Measurements from ENCODE around the gene TSEN2. TPM values are rescaled to one million over a fixed set of nuclear protein-coding genes. Genes with fewer than 3 reads are reported as not detected.

Gene TSEN2
- polyA plus RNA-seq, 1 donor (not counting 4 experiments of a cell fraction or from before 2014, with no cell fraction given) = 23.8 TPM

- Histone ChIP-seq H3K79me2 (ENCODE audit: control insufficient read depth, insufficient read depth, low read length) (no peaks in the 10 kb centered on the region), H3K4me2 (ENCODE audit: control insufficient read depth, extremely low read depth, insufficient read depth, low read depth, low read length) (no peak overlapping the region), H4K20me1 (ENCODE audit: control insufficient read depth, extremely low read depth, insufficient read depth, low read length) (no peaks in the 10 kb centered on the region), H3K27ac (ENCODE audit: control insufficient read depth, insufficient read depth, low read length) (no peak overlapping the region), H3K36me3 (ENCODE audit: control insufficient read depth in 2 of 2, extremely low read depth in 1 of 2, insufficient read depth in 2 of 2, low read length in 2 of 2) (no peaks in the 10 kb centered on the region), H3K4me3 (ENCODE audit: control insufficient read depth in 2 of 3, extremely low read depth in 1 of 3, insufficient read depth in 2 of 3, low read depth in 1 of 3, low read length in 3 of 3) (no peak overlapping the region), H3K9ac (ENCODE audit: control insufficient read depth, extremely low read depth, insufficient read depth, low read length) (no peak overlapping the region), H3K27me3 (ENCODE audit: control insufficient read depth, extremely low read depth, insufficient read depth, low read length) (no peaks in the 10 kb centered on the region), H3K9me3 (ENCODE audit: control insufficient read depth, low read depth, low read length) (no peaks in the 10 kb centered on the region), H3K4me1 (ENCODE audit: control insufficient read depth, extremely low read depth, insufficient read depth, low read length) (no peaks in the 10 kb centered on the region), H3K9me1 (ENCODE audit: control insufficient read depth, extremely low read depth, insufficient read depth, low read length) (no peaks in the 10 kb centered on the region), H2AFZ (ENCODE audit: control insufficient read depth, low read length) (no peak overlapping the region)
- FAIRE-seq (no peak), DNase-seq (ENCODE audit: low read depth, low spot score) (no peak)
- TF ChIP-seq EZH2 (IDR thresholded peaks at IDR 0.05; ENCODE audit: low read length) (no peak), CTCF (optimal IDR thresholded peaks at IDR 0.05 in 1 of 3, IDR thresholded peaks at IDR 0.05 in 1 of 3, conservative IDR thresholded peaks at IDR 0.05 in 1 of 3; ENCODE audit: extremely low read depth in 1 of 3, insufficient read depth in 2 of 3, low read length in 3 of 3) (no peak)
- dilution Hi-C loops (cut with MboI; ENCODE audit: extremely low pct_ligation_motif_present, low sequenced_read_pairs) = no loop called here
Measured at GRCh38 chr3:12461097-12461649, 23.1 kb upstream of the TSEN2 start.

- H4K20me1 ChIP-seq (ENCODE audit: control insufficient read depth, extremely low read depth, insufficient read depth, low read length) = no peaks in the 10 kb centered on the region
- H3K27me3 ChIP-seq (ENCODE audit: control insufficient read depth, extremely low read depth, insufficient read depth, low read length) = no peaks in the 10 kb centered on the region
- no peaks in the 10 kb centered on the region for H3K36me3 ChIP-seq (ENCODE audit: control insufficient read depth in 2 of 2, extremely low read depth in 1 of 2, insufficient read depth in 2 of 2, low read length in 2 of 2)
- H2AFZ ChIP-seq (ENCODE audit: control insufficient read depth, low read length) = no peak overlapping the region
- H3K4me3 ChIP-seq (ENCODE audit: control insufficient read depth in 2 of 3, extremely low read depth in 1 of 3, insufficient read depth in 2 of 3, low read depth in 1 of 3, low read length in 3 of 3) = no peak overlapping the region
- no peak overlapping the region for H3K27ac ChIP-seq (ENCODE audit: control insufficient read depth, insufficient read depth, low read length)
- TF ChIP-seq EZH2 (IDR thresholded peaks at IDR 0.05; ENCODE audit: low read length) = no peak
- TF ChIP-seq CTCF (optimal IDR thresholded peaks at IDR 0.05 in 1 of 3, IDR thresholded peaks at IDR 0.05 in 1 of 3, conservative IDR thresholded peaks at IDR 0.05 in 1 of 3; ENCODE audit: extremely low read depth in 1 of 3, insufficient read depth in 2 of 3, low read length in 3 of 3) = no peak
- DNase-seq (ENCODE audit: low read depth, low spot score) (no peak), FAIRE-seq (no peak)
- no peaks in the 10 kb centered on the region for H3K4me1 ChIP-seq (ENCODE audit: control insufficient read depth, extremely low read depth, insufficient read depth, low read length)
- H3K9me3 ChIP-seq (ENCODE audit: control insufficient read depth, low read depth, low read length) = no peaks in the 10 kb centered on the region
- H3K79me2 ChIP-seq (ENCODE audit: control insufficient read depth, insufficient read depth, low read length) = no peaks in the 10 kb centered on the region
- dilution Hi-C loops (cut with MboI; ENCODE audit: extremely low pct_ligation_motif_present, low sequenced_read_pairs) = no loop called here
- no peak overlapping the region for H3K4me2 ChIP-seq (ENCODE audit: control insufficient read depth, extremely low read depth, insufficient read depth, low read depth, low read length)
- H3K9me1 ChIP-seq (ENCODE audit: control insufficient read depth, extremely low read depth, insufficient read depth, low read length) = no peaks in the 10 kb centered on the region
- H3K9ac ChIP-seq (ENCODE audit: control insufficient read depth, extremely low read depth, insufficient read depth, low read length) = no peak overlapping the region
Measured at GRCh38 chr3:12462159-12462947, 21.9 kb upstream of the TSEN2 start.

Measured in keratinocyte (primary cell).